ENCODE results near the gene KRTAP6-1. TPM values are rescaled to one million over a fixed set of nuclear protein-coding genes. Genes with fewer than 3 reads are reported as not detected.

KRTAP6-1 gene

GRCh38 chr21:30567617-30568016, 46.1 kb downstream of the KRTAP6-1 start:
- Histone ChIP-seq H4K8ac (ENCODE audit: low read length) (no peak overlapping the region), H3K36me3 (ENCODE audit: control insufficient read depth in 1 of 2, insufficient read depth in 2 of 2, low read depth in 1 of 2, low read length in 2 of 2) (no peaks in the 10 kb centered on the region), H2BK15ac (ENCODE audit: low read depth, poor library complexity, severe bottlenecking) (no peak overlapping the region), H2BK5ac (ENCODE audit: low read depth, low read length, poor library complexity, severe bottlenecking) (no peak overlapping the region), H3K4me2 (ENCODE audit: low read length, poor library complexity, severe bottlenecking) (no peak overlapping the region), H3K9ac (ENCODE audit: low read length) (no peak overlapping the region), H3K14ac (ENCODE audit: low read length in 2 of 2) (no peak overlapping the region), H2BK12ac (ENCODE audit: low read length in 2 of 2) (no peak overlapping the region), H3K18ac (ENCODE audit: low read depth in 1 of 2, low read length in 2 of 2) (no peak overlapping the region), H3K79me1 (replicated peaks; ENCODE audit: low read length, poor library complexity, severe bottlenecking) (no peaks in the 10 kb centered on the region), H3K4ac (ENCODE audit: low read depth in 1 of 2, low read length in 2 of 2) (no peak overlapping the region), H3K23ac (ENCODE audit: low read length in 2 of 2) (no peak overlapping the region), H2AK5ac (ENCODE audit: low read length, severe bottlenecking) (no peak overlapping the region), H3K4me1 (ENCODE audit: control insufficient read depth, insufficient read depth, low read depth, low read length) (no peaks in the 10 kb centered on the region), H3K27ac (ENCODE audit: low read length, poor library complexity, severe bottlenecking) (no peak overlapping the region), H2AFZ (ENCODE audit: low read depth, low read length) (no peak overlapping the region), H3K9me3 (ENCODE audit: control insufficient read depth, low read length) (no peaks in the 10 kb centered on the region), H2BK120ac (ENCODE audit: low read depth, low read length) (no peak overlapping the region), H3K4me3 (ENCODE audit: insufficient read depth in 1 of 2, low read depth in 1 of 2, low read length in 2 of 2) (no peak overlapping the region), H4K91ac (ENCODE audit: low read length) (no peak overlapping the region), H3K27me3 (ENCODE audit: control insufficient read depth in 1 of 2, insufficient read depth in 1 of 2, low read length in 2 of 2) (no peaks in the 10 kb centered on the region)
- no peak for DNase-seq

- WGBS: 80% methylated on average over 1 of the region's 2 CpGs
- Histone ChIP-seq H4K91ac (ENCODE audit: low read length) (no peak overlapping the region), H3K9ac (ENCODE audit: low read length) (no peak overlapping the region), H2BK120ac (ENCODE audit: low read depth, low read length) (no peak overlapping the region), H3K4me1 (ENCODE audit: control insufficient read depth, insufficient read depth, low read depth, low read length) (no peaks in the 10 kb centered on the region), H2BK15ac (ENCODE audit: low read depth, poor library complexity, severe bottlenecking) (no peak overlapping the region), H3K36me3 (ENCODE audit: control insufficient read depth in 1 of 2, insufficient read depth in 2 of 2, low read depth in 1 of 2, low read length in 2 of 2) (no peaks in the 10 kb centered on the region), H3K23ac (ENCODE audit: low read length in 2 of 2) (no peak overlapping the region), H3K27ac (ENCODE audit: low read length, poor library complexity, severe bottlenecking) (no peak overlapping the region), H4K8ac (ENCODE audit: low read length) (no peak overlapping the region), H3K4me3 (ENCODE audit: insufficient read depth in 1 of 2, low read depth in 1 of 2, low read length in 2 of 2) (no peak overlapping the region), H3K14ac (ENCODE audit: low read length in 2 of 2) (no peak overlapping the region), H3K18ac (ENCODE audit: low read depth in 1 of 2, low read length in 2 of 2) (no peak overlapping the region), H3K79me1 (replicated peaks; ENCODE audit: low read length, poor library complexity, severe bottlenecking) (no peaks in the 10 kb centered on the region), H3K27me3 (ENCODE audit: control insufficient read depth in 1 of 2, insufficient read depth in 1 of 2, low read length in 2 of 2) (no peaks in the 10 kb centered on the region), H2BK12ac (ENCODE audit: low read length in 2 of 2) (no peak overlapping the region), H2AK5ac (ENCODE audit: low read length, severe bottlenecking) (no peak overlapping the region), H3K4me2 (ENCODE audit: low read length, poor library complexity, severe bottlenecking) (no peak overlapping the region), H3K9me3 (ENCODE audit: control insufficient read depth, low read length) (no peaks in the 10 kb centered on the region), H3K4ac (ENCODE audit: low read depth in 1 of 2, low read length in 2 of 2) (no peak overlapping the region), H2AFZ (ENCODE audit: low read depth, low read length) (no peak overlapping the region), H2BK5ac (ENCODE audit: low read depth, low read length, poor library complexity, severe bottlenecking) (no peak overlapping the region)
- DNase-seq: no peak
Observed at GRCh38 chr21:30563630-30564029, 50.1 kb downstream of the KRTAP6-1 start.

Small RNA genes lying within 50 kb of the gene (small RNA-seq; reads per million reads assigned to genes)
- gene KRTAP20-1 (ENCODE audit: low read depth) (not detected), gene KRTAP20-3 (ENCODE audit: low read depth) (not detected), gene KRTAP20-4 (ENCODE audit: low read depth) (not detected), gene KRTAP22-1 (ENCODE audit: low read depth) (not detected), gene KRTAP22-2 (ENCODE audit: low read depth) (not detected)
